Measurements from ENCODE around the gene WNT2.
"Not testable (repeated sequence)": the region's sequence is repeated elsewhere in the genome, so short reads cannot be mapped to it uniquely, and the experiment has no call there.

The WNT2 gene

DNA sequence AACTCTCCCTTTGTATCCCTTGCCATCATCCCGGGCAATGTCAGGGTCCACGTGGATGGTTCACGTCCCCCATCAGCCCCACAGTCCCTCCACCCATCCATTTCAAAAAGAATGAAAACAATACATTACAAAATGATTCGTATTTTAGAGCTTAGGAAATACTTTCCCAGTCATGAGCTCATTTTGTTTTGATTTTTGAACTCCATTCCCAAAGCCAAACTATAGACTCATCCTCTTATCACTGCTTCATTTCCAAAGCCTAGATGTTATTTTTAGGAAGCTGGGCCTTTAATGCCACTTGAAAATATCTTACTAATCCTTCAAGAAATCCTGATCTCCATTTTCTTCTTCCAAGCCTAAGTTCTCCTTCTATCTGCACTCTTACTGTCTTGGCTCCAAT lies 72.1 kb downstream of the WNT2 start:
- no peak for DNase-seq

DNA sequence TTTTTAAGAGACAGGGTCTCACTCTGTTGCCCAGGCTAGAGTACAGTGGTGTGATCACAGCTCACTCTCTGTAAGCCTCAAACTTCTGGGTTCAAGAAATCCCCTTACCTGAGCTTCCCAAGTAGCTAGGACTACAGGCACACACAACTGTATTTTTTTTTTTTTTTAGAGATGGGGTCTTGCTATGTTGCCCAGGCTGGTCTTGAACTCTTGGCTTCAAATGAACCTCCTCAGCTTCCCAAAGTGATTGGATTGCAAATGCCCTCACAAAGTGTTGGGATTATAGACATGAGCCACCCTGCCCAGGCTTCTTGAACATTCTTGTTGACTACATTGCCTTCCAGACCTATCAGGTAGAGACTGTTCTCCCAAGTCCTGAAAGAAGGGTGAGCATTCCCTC lies 72.6 kb downstream of the WNT2 start:
- DNase-seq = no peak

DNA sequence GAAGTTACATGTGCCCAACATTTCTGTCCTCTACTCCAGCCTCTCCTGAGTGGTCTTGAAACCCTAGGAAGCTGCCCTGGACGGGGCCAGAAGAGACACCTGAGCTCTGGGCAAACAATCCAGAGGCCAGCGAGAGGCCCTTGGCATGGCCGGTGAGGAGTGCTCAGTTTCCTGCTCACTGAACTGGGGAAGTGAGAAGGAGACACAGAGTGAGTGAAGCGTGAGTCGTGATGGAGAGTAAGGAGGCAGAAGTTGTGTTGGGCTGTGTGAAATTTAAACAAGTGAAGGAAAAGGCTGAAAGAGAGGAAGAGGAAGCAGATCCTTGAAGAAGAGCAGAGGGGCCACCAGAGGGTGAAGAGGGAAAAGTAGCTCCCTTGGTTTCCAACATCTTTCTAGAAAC lies 73.2 kb downstream of the WNT2 start:
- DNase-seq = no peak

DNA sequence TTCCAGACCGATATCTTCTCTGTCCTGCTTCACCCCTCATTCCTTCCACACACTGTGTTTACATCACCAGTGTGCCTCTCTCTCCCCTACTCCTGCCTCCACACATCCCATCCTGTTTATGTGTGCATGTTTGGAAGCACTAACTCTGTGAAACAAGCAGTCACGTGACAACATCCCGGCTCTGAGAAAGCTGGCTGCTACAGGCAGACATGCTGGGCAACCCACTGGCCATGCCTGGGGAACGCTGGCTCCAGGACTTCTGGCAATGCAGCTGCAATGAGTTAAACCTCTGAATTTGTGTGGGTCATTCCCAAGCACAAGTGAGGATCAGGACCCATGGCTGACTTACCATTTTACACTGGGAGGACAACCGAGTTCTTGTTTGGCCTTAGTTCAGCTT lies 74.0 kb downstream of the WNT2 start:
- no peak for DNase-seq

DNA sequence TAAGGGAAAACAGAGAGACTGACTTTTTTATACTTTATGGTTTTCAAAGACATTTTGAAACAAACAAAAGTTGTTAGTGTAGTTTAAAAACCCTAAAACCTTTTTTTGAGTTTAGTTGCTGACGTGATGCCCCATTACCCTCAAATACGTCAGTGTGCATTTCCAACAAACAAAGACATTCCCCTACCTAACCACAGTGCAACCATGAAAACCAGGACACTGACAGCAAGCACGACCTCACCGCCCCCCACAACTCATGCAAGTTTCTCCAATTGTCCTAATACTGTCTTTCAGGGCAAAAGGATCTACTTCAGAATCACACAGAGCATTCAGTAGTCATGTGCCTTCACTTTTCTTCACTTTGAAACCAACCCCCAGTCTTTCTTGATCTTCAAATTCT lies 75.0 kb downstream of the WNT2 start:
- no peak for DNase-seq

DNA sequence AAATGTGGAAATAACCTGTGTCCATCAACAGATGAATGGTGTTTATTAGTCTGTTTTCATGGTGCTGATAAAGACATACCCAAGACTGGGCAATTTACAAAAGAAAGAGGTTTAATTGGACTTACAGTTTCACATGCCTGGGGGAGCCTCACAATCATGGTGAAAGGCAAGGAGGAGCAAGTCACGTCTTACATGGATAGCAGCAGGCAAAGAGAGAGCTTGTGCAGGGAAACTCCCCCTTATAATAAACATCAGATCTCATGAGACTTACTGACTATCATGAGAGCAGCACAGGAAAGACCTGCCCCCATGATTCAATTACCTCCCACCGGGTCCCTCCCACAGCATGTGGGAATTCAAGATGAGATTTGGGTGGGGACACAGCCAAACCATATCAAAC lies 77.2 kb downstream of the WNT2 start:
- DNase-seq = not testable (repeated sequence)

DNA sequence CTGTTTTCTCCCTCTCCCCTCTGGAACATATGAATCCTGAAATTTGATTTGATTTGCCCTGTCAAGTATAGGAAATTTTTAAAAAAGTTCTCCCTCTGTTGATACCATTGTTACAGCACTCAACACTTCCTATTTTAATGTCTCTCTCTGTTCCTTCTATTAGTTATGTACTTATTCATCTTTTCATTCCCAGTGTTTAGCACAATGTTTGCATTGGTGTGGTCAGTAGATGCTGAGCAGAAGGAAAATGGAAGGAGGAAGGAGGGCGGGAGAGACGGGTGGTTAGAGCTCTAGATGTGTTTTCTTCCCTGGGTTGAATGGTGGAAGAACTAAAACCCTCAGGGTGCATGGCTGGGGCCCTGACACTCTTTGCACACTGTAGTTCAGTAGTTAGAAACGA lies 79.5 kb downstream of the WNT2 start:
- DNase-seq = no peak

DNA sequence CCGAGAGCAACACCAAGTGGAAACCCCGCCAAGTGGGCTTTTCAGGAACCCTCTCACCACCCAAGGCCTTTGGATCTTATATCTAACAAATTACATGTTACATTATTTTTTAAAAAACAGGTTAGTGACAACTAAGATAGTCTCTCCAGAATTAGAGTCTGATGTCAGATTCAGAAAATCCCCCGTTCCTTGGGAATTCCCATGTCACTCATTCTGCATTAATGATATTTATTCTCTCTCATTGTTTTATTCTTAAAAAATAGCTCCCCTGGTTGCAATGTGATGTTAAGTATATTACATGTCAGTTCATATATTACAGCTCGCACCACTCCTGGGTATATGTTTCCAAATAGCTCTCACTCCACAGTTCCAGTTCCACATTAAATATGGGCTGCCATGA lies 81.8 kb downstream of the WNT2 start:
- DNase-seq = no peak

DNA sequence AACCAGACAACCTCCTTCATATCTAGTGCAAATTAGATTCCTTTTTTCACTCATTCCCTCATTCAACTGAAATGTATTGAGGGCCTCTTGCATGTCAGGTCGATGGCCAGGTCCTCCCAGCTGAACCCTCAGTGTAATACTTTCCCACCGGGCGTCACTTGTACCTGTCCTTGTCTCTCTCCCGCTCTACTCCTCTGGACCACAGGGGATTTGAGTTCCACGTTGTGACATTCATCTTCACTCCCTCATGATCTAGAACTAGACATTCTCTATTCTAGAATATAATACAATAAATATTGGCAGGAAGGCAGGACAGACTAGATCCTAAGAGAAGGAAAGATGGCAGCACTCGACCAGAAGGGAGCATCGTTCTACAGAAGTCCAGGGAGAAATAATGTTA lies 83.9 kb downstream of the WNT2 start:
- DNase-seq = no peak

DNA sequence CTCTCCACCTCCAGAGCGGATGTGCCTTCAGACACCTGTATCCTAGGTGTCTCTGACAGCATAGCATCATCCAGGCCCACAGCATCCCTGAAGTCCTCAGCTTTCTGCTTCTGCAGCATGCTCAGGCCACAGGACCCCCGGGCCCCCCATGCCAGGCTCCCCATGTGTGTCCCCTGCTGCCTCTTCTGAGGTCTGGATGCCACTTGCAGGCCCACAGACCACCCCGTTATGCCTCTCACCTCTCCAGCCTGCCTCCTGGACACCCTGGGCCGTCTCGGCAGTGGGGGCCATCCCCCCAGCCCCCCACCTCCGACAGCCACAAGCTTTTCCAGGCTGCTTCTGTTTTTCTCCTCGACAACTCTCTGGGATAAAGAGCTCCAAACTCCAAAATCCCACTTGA lies 84.4 kb downstream of the WNT2 start:
- DNase-seq = no peak

DNA sequence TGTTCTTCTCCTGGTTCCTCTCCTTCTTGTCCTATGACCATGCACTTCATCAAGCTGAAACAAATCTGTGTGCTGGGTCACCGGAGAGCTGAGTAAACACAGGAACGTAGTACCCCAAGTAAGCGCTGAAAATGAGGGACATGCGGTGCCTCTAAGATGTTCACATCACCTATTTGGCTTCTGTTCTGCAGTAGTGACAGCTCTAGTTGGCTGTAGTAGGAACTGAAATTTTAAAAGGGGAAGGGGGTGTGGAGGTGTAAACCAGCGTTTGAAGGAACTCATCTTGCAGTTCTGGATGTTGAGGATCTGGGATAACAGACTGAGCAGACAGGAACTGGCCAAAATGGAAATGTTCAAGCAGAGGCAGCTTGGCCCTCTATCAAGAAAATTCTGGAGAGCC lies 85.2 kb downstream of the WNT2 start:
- no peak for DNase-seq

DNA sequence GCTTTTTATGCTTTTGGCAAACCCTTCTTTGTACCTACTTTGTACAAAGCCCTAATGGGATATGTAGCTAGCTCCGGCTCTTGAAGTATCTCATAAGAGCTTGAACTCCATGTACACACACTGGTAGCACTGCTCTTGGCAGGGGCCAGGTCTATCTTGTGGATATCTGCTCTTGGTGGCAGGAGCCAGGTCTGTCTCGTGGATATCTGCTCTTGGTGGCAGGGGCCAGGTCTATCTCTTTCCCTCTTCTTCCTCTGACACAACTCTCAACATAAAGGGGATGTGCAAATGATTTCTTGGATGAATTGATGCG lies 91.9 kb downstream of the WNT2 start:
- DNase-seq = no peak

DNA sequence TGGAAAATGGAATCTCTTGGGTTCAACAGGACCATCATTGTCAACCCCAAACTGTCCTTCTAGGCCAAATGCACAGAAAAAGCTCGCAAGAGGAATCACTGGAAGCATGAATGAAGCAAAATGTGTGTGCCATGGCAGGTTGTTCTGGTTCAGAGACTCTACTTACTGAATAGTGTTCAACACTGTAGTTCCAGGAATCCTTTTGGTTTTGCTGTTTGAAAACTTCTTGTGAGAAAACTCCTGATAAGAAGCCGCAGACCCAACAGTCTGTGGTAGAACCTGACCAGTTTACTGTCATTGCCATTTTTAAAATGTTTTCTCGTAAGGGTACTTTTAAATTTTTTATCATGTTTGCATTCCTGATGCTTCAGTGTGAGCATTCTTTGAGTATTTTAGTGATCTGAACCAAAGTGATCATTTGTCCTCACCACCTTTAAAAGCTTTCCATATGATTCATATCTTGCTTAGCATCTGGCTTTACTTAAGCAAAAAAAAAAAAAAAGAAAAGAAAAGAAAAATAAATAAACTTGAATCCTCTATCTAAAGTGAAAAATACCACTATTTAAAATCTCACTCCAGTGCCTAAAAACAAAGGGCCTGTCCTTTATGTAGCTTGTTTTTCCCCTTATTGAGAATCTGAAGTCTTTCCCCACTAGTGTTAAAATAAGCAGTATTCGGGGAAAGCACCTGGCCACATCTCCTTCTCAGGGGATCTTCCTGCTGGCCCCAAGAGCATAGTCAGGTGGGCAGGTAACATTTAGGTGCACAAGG lies 92.4 kb downstream of the WNT2 start:
- no peak for DNase-seq

DNA sequence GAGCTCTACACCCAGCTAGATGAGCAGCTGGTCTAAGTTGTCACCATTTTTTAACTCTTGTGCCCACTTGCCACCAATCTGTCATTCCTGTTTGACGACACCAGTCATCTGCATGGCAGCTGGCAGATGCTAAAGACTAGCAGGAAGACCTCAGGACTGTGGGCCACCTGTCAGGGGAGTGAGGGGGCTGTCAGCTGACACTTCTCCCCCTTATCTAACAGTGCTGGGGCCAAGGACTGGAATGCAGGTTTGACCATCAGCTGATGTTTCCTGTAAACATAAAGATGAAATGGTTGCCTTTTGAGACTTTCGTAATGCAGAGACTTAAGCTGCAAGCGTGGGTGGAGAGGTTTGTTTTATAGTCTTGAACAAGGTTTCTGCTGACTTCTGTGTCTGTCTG lies 93.5 kb downstream of the WNT2 start:
- no peak for DNase-seq

DNA sequence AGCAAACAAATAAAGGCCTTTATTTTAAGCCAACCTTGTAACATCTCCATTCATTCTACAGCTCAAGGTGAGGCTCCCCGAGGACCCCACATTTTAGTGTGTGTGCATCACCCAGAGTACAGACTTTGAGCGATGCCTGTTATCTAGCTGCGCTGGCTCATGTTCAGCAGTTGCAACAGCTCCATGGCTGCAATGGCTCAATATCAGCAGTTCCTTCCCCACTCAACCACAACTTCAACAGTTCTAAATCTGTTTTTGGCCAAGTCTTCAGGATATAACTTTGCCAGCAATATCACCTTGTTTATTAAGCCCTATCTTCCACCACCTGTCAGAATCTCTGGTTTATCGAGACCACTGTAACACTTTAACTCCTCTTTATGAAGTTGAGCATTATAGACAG lies 95.8 kb downstream of the WNT2 start:
- no peak for DNase-seq

DNA sequence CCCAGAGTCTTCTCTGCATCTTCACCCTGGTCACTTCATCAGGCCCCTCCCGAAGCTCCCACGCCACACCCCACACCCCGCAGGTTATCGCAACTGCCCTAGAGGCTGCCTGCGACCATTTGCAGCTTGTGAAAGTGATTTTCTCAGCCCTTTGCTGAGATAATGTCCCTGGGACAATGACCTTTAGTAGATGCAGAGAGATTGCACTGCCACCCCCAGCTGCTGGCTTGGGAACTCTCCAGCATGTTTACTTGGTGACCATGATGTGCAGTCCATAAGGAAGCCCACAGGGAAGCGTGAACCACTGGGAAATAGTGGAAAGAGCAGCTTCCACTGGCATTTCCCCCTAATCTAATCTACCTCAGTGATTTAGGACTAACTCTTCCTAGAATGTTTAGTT lies 97.3 kb downstream of the WNT2 start:
- DNase-seq = no peak
